HepG2 (cell line): ENCODE data around the gene NDFIP2. TPM values are rescaled to one million over a fixed set of nuclear protein-coding genes. Genes with fewer than 3 reads are reported as not detected.

ENCODE experiments used
- ATF4 ChIP-seq, 2 experiments: fragments of 450-650 bp in 1 of 2; sonication (generic) in 1 of 2; formaldehyde crosslinking; IDR thresholded peaks; 2 replicates each; pipeline versions ENCODE4 v1.5.0 to v1.8.0; 2020 to 2022; ENCODE audit warnings: mild to moderate bottlenecking in 1 of 2, missing genetic modification reagents in 1 of 2
- DPF2 ChIP-seq: sonication (generic); formaldehyde crosslinking; IDR thresholded peaks from 2 replicates; pipeline ENCODE4 v1.4.0; 2020; ENCODE audit warnings: mild to moderate bottlenecking, low read depth, missing genetic modification reagents, borderline replicate concordance
- FOXC1 ChIP-seq: sonication (generic); formaldehyde crosslinking; IDR thresholded peaks from 2 replicates; pipeline ENCODE4 v1.8.0; 2022; ENCODE audit warnings: mild to moderate bottlenecking, missing genetic modification reagents, borderline replicate concordance
- GATAD2A ChIP-seq: IDR thresholded peaks from 2 replicates; pipeline ENCODE4 v1.6.1; 2016
- MAZ ChIP-seq, 2 experiments: sonication (generic) in 1 of 2; formaldehyde crosslinking in 1 of 2; IDR thresholded peaks; 2 replicates each; pipeline versions ENCODE4 v1.5.0 to v1.6.1; 2012 to 2020; ENCODE audit warnings: low read depth in 2 of 2, mild to moderate bottlenecking in 2 of 2, borderline replicate concordance in 1 of 2, improper control_type of control experiment in 1 of 2, low read length in 1 of 2, missing genetic modification reagents in 1 of 2, moderate library complexity in 1 of 2
- MNT ChIP-seq: fragments of 450-650 bp; IDR thresholded peaks from 2 replicates; pipeline ENCODE4 v1.6.1; 2016
- NFKBIZ ChIP-seq: IDR thresholded peaks from 2 replicates; pipeline ENCODE4 v1.6.1; 2018; ENCODE audit warnings: missing genetic modification reagents, missing compliant biosample characterization
- NR2C2 ChIP-seq: sonication (generic); formaldehyde crosslinking; IDR thresholded peaks from 2 replicates; pipeline ENCODE4 v1.4.0; 2020; ENCODE audit warnings: missing genetic modification reagents, mild to moderate bottlenecking, moderate library complexity, borderline replicate concordance
- RNF219 ChIP-seq: sonication (generic); formaldehyde crosslinking; IDR thresholded peaks from 2 replicates; pipeline ENCODE4 v1.5.0; 2020; ENCODE audit warnings: mild to moderate bottlenecking, missing genetic modification reagents
- SP2 ChIP-seq: sonication (generic); formaldehyde crosslinking; IDR thresholded peaks from 2 replicates; pipeline ENCODE4 v1.5.1; 2020; ENCODE audit warnings: mild to moderate bottlenecking, missing genetic modification reagents
- SP5 ChIP-seq: IDR thresholded peaks from 2 replicates; pipeline ENCODE4 v1.6.1; 2016; ENCODE audit warnings: low read depth, borderline replicate concordance
- TBX2 ChIP-seq: sonication (generic); formaldehyde crosslinking; IDR thresholded peaks from 2 replicates; pipeline ENCODE4 v1.5.0; 2020; ENCODE audit warnings: missing genetic modification reagents, mild to moderate bottlenecking, borderline replicate concordance
- TMF1 ChIP-seq: sonication (generic); formaldehyde crosslinking; IDR thresholded peaks from 2 replicates; pipeline ENCODE4 v1.8.1; 2022; ENCODE audit warnings: low read depth, missing genetic modification reagents
- YY1 ChIP-seq: IDR thresholded peaks from 2 replicates; pipeline ENCODE4 v1.6.1; 2011; ENCODE audit warnings: low read length, low read depth, moderate library complexity, mild to moderate bottlenecking; ENCODE audit not compliant: insufficient read depth, insufficient replicate concordance
- ZC3H4 ChIP-seq: sonication (generic); formaldehyde crosslinking; IDR thresholded peaks from 2 replicates; pipeline ENCODE4 v1.4.0; 2020; ENCODE audit warnings: missing genetic modification reagents, borderline replicate concordance
- ZIK1 ChIP-seq: sonication (generic); formaldehyde crosslinking; IDR thresholded peaks from 2 replicates; pipeline ENCODE4 v1.5.0; 2020; ENCODE audit warnings: mild to moderate bottlenecking, low read depth, missing genetic modification reagents, borderline replicate concordance
- ZNF335 ChIP-seq: sonication (generic); formaldehyde crosslinking; IDR thresholded peaks from 2 replicates; pipeline ENCODE4 v1.4.0; 2020; ENCODE audit warnings: missing genetic modification reagents
- ZNF382 ChIP-seq: sonication (generic); formaldehyde crosslinking; IDR thresholded peaks from 2 replicates; pipeline ENCODE4 v1.5.0; 2020; ENCODE audit warnings: missing genetic modification reagents, mild to moderate bottlenecking, borderline replicate concordance
- ZNF567 ChIP-seq: sonication (generic); formaldehyde crosslinking; IDR thresholded peaks from 2 replicates; pipeline ENCODE4 v1.8.1; 2023; ENCODE audit warnings: mild to moderate bottlenecking, missing genetic modification reagents, borderline replicate concordance
- ZNF580 ChIP-seq: IDR thresholded peaks from 2 replicates; pipeline ENCODE4 v1.6.1; 2016; ENCODE audit warnings: low read depth, borderline replicate concordance
- ZNF691 ChIP-seq: sonication (generic); formaldehyde crosslinking; IDR thresholded peaks from 2 replicates; pipeline ENCODE4 v1.4.0; 2020; ENCODE audit warnings: missing genetic modification reagents, low read depth, mild to moderate bottlenecking, borderline replicate concordance
- ZNF746 ChIP-seq: sonication (generic); formaldehyde crosslinking; IDR thresholded peaks from 2 replicates; pipeline ENCODE4 v1.8.0; 2022; ENCODE audit warnings: mild to moderate bottlenecking, missing genetic modification reagents
- ZNF780A ChIP-seq: sonication (generic); formaldehyde crosslinking; IDR thresholded peaks from 2 replicates; pipeline ENCODE4 v1.8.0; 2022; ENCODE audit warnings: mild to moderate bottlenecking, missing genetic modification reagents, moderate library complexity
- polyA plus RNA-seq, 8 experiments: library from polyadenylated mRNA; depleted of rRNA in 3 of 8; stranded (reverse) in 7 of 8; unstranded in 1 of 8; fragments of >200 nt; fragmentation: Illumina TruSeq in 4 of 8; extraction: Trizol in 4 of 8; gene quantifications; 2 replicates each; pipeline versions ENCODE4 v1.2.1 to v1.2.3, GENCODE V29; 2011 to 2016; ENCODE audit warnings: low read depth in 4 of 8, missing spikeins in 1 of 8, mixed read lengths in 1 of 8; ENCODE audit not compliant: insufficient read depth in 1 of 8
- total RNA-seq, 5 experiments: library from RNA; depleted of rRNA; stranded (reverse); fragments of >200 nt; fragmentation: Illumina TruSeq; extraction: Trizol; gene quantifications; 2 replicates each; pipeline ENCODE4 v1.2.3, GENCODE V29; 2016; ENCODE audit warnings: low read depth in 1 of 5

Gene NDFIP2
- total and polyA plus RNA-seq, 2 of the 13 experiments (the other 11 are each of a cell fraction or from before 2014, with no cell fraction given), result 23.2 to 32.0 TPM

- no peak for TF ChIP-seq RNF219
- TF ChIP-seq ZC3H4 (CRISPR knock-in tag), result no peak
- TF ChIP-seq ZNF780A (CRISPR knock-in tag), result no peak
- no peak for TF ChIP-seq ZNF567 (CRISPR knock-in tag)
- peak; percentile 50; the same call in 1 of the 2 replicates for TF ChIP-seq NFKBIZ (CRISPR knock-in tag)
- peak; percentile 29; the same call in 1 of the 2 replicates for TF ChIP-seq TBX2 (CRISPR knock-in tag)
- TF ChIP-seq SP2 (CRISPR knock-in tag), result peak; percentile 56
- TF ChIP-seq ZNF691, result 0 out of 2 replicates have a peak, but pooled peaks have one; percentile 22
- peak; percentile 47; the same call in 1 of the 2 replicates for TF ChIP-seq ZIK1 (CRISPR knock-in tag)
- peak; percentile 77 for TF ChIP-seq FOXC1
- TF ChIP-seq ATF4 (CRISPR knock-in tag; IDR thresholded peaks at IDR 0.05), result no peak
- TF ChIP-seq TMF1 (CRISPR knock-in tag), result no peak
- TF ChIP-seq SP5 (CRISPR knock-in tag), result peak; percentile 55
- peak; percentile 74 for TF ChIP-seq ZNF580 (CRISPR knock-in tag)
- no peak for TF ChIP-seq MNT
- TF ChIP-seq MAZ (IDR thresholded peaks at IDR 0.05; ENCODE audit: borderline replicate concordance, low read depth, low read length), result no peak
- TF ChIP-seq MAZ (CRISPR knock-in tag; IDR thresholded peaks at IDR 0.05; ENCODE audit: low read depth), result peak; percentile 36; the same call in 1 of the 2 replicates
- no peak; the same call in 1 of the 2 replicates for TF ChIP-seq GATAD2A
- no peak for TF ChIP-seq ZNF335
- TF ChIP-seq ZNF746 (CRISPR knock-in tag), result no peak
- no peak for TF ChIP-seq ZNF382 (CRISPR knock-in tag)
- peak; percentile 75; the same call in 1 of the 2 replicates for TF ChIP-seq NR2C2 (CRISPR knock-in tag)
- no peak for TF ChIP-seq DPF2 (CRISPR knock-in tag)
- peak; percentile 60 for TF ChIP-seq YY1
Observed at GRCh38 chr13:79480954-79481684, at the start of gene NDFIP2 (continued).
